ENCODE data around the gene PRSS37. TPM values are rescaled to one million over a fixed set of nuclear protein-coding genes. Genes with fewer than 3 reads are reported as not detected.

The PRSS37 gene
- total and polyA plus RNA-seq, 10 donors = not detected

DNA sequence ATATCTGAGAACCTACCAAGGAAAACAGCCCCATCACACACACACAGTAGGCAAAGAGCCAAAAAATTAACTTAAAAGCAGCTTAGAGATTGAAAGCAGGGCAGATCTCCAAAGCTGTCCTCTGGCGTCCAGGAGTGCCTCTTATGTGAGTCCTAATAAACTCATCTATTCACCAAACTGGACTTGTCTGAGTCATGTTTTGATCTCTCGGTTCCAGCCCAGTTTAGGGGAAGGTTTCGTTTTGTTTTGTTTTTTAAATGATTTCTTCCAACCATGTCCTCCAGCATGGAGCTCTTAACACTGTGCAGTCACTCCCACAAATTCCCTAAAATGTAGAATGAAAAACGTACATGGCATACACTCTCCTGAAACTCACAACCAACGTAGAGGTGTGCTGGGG, 6.7 kb upstream of the PRSS37 start:
- H3K27ac ChIP-seq = no peak overlapping the region
- 75 to 91% (median 79%) methylated on average over 5 of the region's 5 CpGs for WGBS, 5 donors
- H3K9me3 ChIP-seq = peaks cover 0 to 57% (median 39%) of the 10 kb centered on the region in 8 donors
- TF ChIP-seq POLR2AphosphoS5 (IDR thresholded peaks at IDR 0.05) (no peak), POLR2A (IDR thresholded peaks at IDR 0.05) (no peak)
- TF ChIP-seq, protein P1, sequence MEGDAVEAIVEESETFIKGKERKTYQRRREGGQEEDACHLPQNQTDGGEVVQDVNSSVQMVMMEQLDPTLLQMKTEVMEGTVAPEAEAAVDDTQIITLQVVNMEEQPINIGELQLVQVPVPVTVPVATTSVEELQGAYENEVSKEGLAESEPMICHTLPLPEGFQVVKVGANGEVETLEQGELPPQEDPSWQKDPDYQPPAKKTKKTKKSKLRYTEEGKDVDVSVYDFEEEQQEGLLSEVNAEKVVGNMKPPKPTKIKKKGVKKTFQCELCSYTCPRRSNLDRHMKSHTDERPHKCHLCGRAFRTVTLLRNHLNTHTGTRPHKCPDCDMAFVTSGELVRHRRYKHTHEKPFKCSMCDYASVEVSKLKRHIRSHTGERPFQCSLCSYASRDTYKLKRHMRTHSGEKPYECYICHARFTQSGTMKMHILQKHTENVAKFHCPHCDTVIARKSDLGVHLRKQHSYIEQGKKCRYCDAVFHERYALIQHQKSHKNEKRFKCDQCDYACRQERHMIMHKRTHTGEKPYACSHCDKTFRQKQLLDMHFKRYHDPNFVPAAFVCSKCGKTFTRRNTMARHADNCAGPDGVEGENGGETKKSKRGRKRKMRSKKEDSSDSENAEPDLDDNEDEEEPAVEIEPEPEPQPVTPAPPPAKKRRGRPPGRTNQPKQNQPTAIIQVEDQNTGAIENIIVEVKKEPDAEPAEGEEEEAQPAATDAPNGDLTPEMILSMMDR (IDR thresholded peaks at IDR 0.05 in 8 of 11, conservative IDR thresholded peaks at IDR 0.05 in 3 of 11) = no peak
- no peaks in the 10 kb centered on the region for H3K36me3 ChIP-seq
- no peak for DNase-seq
- H3K4me3 ChIP-seq = no peak overlapping the region
- no peaks in the 10 kb centered on the region for H3K27me3 ChIP-seq (replicated peaks in 1 of 7)
- no peaks in the 10 kb centered on the region for H3K4me1 ChIP-seq
- intact Hi-C loops (cut with DNase I; ENCODE audit: low total_unique reads) = no loop called here

DNA sequence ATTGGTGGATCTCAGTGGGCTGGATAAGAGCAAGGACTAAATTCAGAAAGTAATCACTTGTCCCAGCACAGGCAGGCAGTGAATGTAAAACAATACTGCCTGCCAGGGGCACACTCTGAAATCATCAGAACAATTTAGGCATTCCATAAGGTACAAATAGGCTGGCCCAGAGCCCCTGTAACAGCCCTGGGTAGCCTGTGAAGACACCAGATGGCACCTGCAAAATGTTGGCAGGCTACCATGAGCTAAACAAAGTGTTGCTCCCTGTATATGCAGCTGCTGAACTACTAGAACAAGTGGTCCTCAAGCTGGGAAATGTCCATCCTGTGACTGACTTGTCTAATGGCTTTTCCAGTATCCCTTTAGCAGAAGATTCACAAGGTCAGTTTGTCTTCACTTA, 3.0 kb upstream of the PRSS37 start:
- H3K36me3 ChIP-seq = no peaks in the 10 kb centered on the region
- TF ChIP-seq POLR2A (IDR thresholded peaks at IDR 0.05) = no peak
- TF ChIP-seq, protein P1 (IDR thresholded peaks at IDR 0.05 in 8 of 11, conservative IDR thresholded peaks at IDR 0.05 in 3 of 11) = no peak
- no peak for TF ChIP-seq POLR2AphosphoS5 (IDR thresholded peaks at IDR 0.05)
- intact Hi-C loops (cut with DNase I; ENCODE audit: low total_unique reads) = no loop called here
- H3K27me3 ChIP-seq (replicated peaks in 1 of 7) = no peaks in the 10 kb centered on the region
- H3K27ac ChIP-seq = no peak overlapping the region
- peaks cover 0 to 27% (median 16%) of the 10 kb centered on the region in 8 donors for H3K9me3 ChIP-seq
- H3K4me1 ChIP-seq = no peaks in the 10 kb centered on the region
- no peak for DNase-seq
- no peak overlapping the region for H3K4me3 ChIP-seq

DNA sequence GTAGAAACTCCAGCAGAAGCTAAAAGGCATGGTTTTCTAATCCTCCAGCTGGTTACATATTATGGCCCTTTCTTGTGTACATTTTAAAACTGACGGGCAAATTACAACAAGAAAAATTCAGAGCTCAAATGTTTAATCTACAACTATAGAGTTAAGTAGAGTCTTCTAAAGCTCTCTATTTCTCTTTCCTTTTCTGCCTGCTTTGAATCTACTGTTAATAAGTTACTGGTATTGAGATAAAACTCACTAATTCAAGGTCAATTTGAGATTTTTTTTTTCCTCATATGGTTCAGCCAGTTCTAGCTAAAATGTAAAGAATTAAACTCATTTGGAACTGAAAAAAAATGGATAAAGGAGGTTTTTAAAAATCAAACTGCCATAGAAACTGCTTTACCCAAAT, 1.6 kb upstream of the PRSS37 start:
- Histone ChIP-seq H3K4me1 (no peaks in the 10 kb centered on the region), H3K4me3 (no peak overlapping the region), H3K9me3 (peaks cover 0 to 13% (median 3%) of the 10 kb centered on the region in 8 donors), H3K27me3 (replicated peaks in 1 of 7) (no peaks in the 10 kb centered on the region), H3K27ac (no peak overlapping the region), H3K36me3 (no peaks in the 10 kb centered on the region)
- no peak for DNase-seq
- intact Hi-C loops (cut with DNase I; ENCODE audit: low total_unique reads) = no loop called here
- 91 to 100% (median 96%) methylated on average over 1 of the region's 1 CpG for WGBS, 5 donors
- TF ChIP-seq POLR2AphosphoS5 (IDR thresholded peaks at IDR 0.05) = no peak

DNA sequence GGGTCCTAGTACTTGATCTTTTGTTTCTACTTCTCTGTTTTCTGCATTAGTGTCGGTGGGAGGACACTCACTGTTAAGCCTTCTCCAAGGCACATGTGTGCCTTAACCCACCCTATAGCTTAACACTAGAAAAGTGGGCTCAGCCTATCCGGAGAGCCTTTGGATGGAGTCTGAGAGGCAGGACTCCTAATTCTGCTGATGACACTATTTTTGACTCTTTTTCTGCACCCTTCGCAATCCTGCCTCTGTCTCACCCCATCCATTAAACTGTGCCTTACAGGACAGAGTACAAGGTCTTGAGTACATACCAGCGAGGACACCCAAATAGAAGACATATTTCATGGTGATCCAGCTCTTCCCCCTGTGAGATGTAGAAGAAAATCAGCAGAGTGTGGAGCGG, 577 bp downstream of the PRSS37 start:
- Histone ChIP-seq H3K27me3 (replicated peaks in 1 of 7) (no peaks in the 10 kb centered on the region), H3K4me1 (no peaks in the 10 kb centered on the region), H3K4me3 (no peak overlapping the region), H3K9me3 (no peaks in the 10 kb centered on the region), H3K27ac (no peak overlapping the region), H3K36me3 (no peaks in the 10 kb centered on the region)
- intact Hi-C loops (cut with DNase I; ENCODE audit: low total_unique reads) = no loop called here
- 88 to 96% (median 93%) methylated on average over 5 of the region's 5 CpGs for WGBS, 5 donors
- no peak for TF ChIP-seq POLR2AphosphoS5 (IDR thresholded peaks at IDR 0.05)
- TF ChIP-seq, protein P1 (IDR thresholded peaks at IDR 0.05 in 8 of 11, conservative IDR thresholded peaks at IDR 0.05 in 3 of 11) = no peak
- no peak for TF ChIP-seq POLR2A (IDR thresholded peaks at IDR 0.05)
- DNase-seq = no peak

DNA sequence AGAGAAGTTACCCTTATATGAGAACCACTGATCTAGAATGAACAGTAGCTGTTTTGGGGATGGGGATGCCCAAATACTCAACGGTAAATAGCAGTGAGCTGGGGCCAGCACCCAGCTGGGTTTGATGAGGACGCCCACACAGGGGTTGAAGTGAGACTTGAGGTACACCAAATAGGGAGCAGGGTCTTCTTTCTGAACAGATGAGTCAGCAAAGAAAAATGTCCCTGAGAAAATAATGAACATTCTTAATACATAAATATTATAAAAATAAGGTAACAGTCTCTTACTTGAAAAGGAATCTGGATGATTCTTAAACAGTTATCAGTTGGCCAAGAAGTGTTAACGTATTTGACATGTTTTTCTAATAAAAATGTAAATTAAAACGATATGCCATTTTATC, 2.0 kb downstream of the PRSS37 start:
- H3K4me3 ChIP-seq = no peak overlapping the region
- no peak for DNase-seq
- H3K9me3 ChIP-seq = no peaks in the 10 kb centered on the region
- WGBS, 5 donors = 76 to 94% (median 85%) methylated on average over 4 of the region's 4 CpGs
- intact Hi-C loops (cut with DNase I; ENCODE audit: low total_unique reads) = no loop called here
- no peaks in the 10 kb centered on the region for H3K36me3 ChIP-seq
- no peak overlapping the region for H3K27ac ChIP-seq
- H3K27me3 ChIP-seq (replicated peaks in 1 of 7) = no peaks in the 10 kb centered on the region
- TF ChIP-seq POLR2AphosphoS5 (IDR thresholded peaks at IDR 0.05) = no peak
- TF ChIP-seq, protein P1 (IDR thresholded peaks at IDR 0.05 in 8 of 11, conservative IDR thresholded peaks at IDR 0.05 in 3 of 11) = no peak
- no peak for TF ChIP-seq POLR2A (IDR thresholded peaks at IDR 0.05)
- no peaks in the 10 kb centered on the region for H3K4me1 ChIP-seq
